ENCODE measurements around the gene RAP1GDS1.
A peak's percentile ranks its signal among the peaks of the same experiment; 100 is the strongest.
"Not testable (repeated sequence)": the region's sequence is repeated elsewhere in the genome, so short reads cannot be mapped to it uniquely, and the experiment has no call there.

Gene RAP1GDS1

DNA sequence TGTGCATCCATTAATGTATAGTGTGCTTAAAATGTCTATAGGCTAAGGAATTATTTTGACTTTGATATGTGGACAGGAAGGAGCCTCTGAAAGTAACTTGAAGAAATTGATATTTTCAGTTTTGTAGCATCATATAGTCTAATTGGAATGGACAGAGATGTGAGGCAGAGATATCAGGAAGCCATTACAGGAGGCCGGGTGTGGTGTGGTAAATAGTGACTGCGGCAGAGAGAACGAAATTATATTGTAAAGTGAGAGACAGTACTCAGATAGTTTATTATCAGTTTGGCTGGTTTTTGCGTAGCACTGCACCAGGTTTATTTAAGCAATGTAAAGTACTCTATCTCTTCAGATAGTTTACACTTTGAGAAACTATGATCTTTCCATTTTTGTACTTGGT lies 98.5 kb downstream of the RAP1GDS1 start:
- H3K27me3 Mint-ChIP-seq, result no peaks in the 10 kb centered on the region
- peak overlapping the region; percentile 13 for H3K27ac Mint-ChIP-seq

DNA sequence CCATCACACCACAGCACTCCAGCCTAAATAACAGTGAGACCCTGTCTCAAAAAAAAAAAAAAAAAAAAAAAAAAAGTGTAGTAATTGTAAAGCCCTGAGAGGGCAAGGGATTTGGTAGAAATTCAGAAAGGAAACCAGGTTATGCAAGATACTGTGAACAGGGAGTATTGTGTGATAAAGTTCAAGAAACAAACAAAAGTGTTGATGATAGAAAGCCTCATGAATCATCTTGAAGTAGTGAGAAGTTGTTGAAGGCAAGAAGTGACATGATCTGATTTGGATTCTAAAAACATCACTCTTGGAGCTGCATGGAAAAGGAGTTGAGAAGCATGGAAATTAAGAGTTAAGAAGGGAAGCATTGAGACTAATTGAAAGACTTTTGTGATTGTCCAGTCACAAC lies 102.2 kb downstream of the RAP1GDS1 start:
- Mint-ChIP-seq H3K4me3 (no peak overlapping the region), H3K27ac (peak overlapping the region; percentile 2), H3K9me3 (peaks cover 18% of the 10 kb centered on the region), H3K4me1 (ENCODE audit: low read depth) (peaks cover 6% of the 10 kb centered on the region), H3K36me3 (ENCODE audit: low read depth) (peaks cover 63% of the 10 kb centered on the region), H3K27me3 (no peaks in the 10 kb centered on the region)

More for the DNA sequence above, 98.5 kb downstream of the RAP1GDS1 start:
- H3K4me3 Mint-ChIP-seq, result no peak overlapping the region
- peaks cover 45% of the 10 kb centered on the region for H3K36me3 Mint-ChIP-seq (ENCODE audit: low read depth)
- peaks cover 6% of the 10 kb centered on the region for H3K4me1 Mint-ChIP-seq (ENCODE audit: low read depth)
- H3K9me3 Mint-ChIP-seq, result peaks cover 4% of the 10 kb centered on the region

- H3K27me3 Mint-ChIP-seq; H3K4me1 Mint-ChIP-seq (ENCODE audit: low read depth); H3K4me3 Mint-ChIP-seq; H3K27ac Mint-ChIP-seq: not testable (repeated sequence)
- H3K9me3 Mint-ChIP-seq, result peaks cover 18% of the 10 kb centered on the region
- H3K36me3 Mint-ChIP-seq (ENCODE audit: low read depth), result peaks cover 86% of the 10 kb centered on the region
Measured at GRCh38 chr4:98366275-98366674, 105.1 kb downstream of the RAP1GDS1 start.

DNA sequence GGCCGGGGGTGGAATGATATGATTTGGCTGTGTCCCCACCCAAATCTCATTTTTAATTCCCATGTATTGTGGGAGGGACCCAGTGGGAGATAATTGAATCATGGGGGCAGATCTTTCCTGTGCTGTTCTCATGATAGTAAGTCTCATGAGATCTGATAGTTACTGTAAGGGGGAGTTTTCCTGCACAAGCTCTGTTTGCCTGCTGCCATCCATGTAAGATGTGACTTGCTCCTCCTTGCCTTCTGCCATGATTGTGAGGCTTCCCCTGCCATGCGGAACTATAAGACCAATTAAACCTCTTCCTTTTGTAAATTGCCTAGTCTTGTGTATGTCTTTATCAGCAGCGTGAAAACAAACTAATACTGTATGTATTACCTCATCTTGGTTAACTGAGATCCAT lies 106.8 kb downstream of the RAP1GDS1 start:
- not testable (repeated sequence) for H3K4me1 Mint-ChIP-seq (ENCODE audit: low read depth); H3K27ac Mint-ChIP-seq; H3K27me3 Mint-ChIP-seq; H3K4me3 Mint-ChIP-seq
- H3K9me3 Mint-ChIP-seq, result peaks cover 18% of the 10 kb centered on the region
- peaks cover 82% of the 10 kb centered on the region for H3K36me3 Mint-ChIP-seq (ENCODE audit: low read depth)

DNA sequence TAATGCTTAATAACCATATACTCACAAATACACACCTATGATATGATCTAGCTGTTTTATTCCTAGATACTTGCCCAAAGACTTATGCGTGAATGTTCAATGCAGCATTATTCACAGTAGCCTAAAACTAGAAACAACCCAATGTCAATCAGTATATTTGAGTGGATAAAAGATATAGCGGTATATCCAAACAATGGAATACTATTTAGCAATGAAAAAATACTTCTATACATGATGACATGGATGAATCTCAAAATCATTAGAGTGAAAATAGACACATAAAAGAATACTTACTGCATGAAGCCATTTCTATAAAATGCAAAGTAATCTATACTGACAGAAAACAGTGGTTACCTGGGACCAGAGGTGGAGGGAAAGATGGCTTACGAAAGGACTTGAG lies 108.1 kb downstream of the RAP1GDS1 start:
- peaks cover 13% of the 10 kb centered on the region for H3K9me3 Mint-ChIP-seq
- peaks cover 83% of the 10 kb centered on the region for H3K36me3 Mint-ChIP-seq (ENCODE audit: low read depth)
- no peak overlapping the region for H3K4me3 Mint-ChIP-seq
- no peaks in the 10 kb centered on the region for H3K27me3 Mint-ChIP-seq
- no peaks in the 10 kb centered on the region for H3K4me1 Mint-ChIP-seq (ENCODE audit: low read depth)
- H3K27ac Mint-ChIP-seq, result no peak overlapping the region

DNA sequence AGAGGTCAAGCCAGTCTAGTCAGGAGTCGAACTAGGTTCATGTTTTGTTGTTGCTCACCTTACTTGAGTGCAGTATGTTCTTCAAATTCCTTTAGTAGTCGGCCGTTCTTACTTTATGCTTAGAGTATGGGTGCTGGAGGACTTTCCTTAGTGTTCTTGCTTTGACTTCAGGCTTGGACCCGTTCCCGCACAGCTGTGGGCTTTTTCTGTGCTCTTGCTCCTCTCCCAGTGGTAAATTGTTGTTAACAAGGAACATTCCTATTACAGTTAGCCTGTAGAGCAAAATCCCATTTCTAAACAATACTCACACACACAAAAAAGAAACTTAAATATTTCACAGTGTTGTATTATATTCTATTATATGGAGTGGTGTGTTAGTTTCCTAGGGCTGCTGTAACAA lies 113.5 kb downstream of the RAP1GDS1 start:
- H3K36me3 Mint-ChIP-seq (ENCODE audit: low read depth), result peaks cover 51% of the 10 kb centered on the region

DNA sequence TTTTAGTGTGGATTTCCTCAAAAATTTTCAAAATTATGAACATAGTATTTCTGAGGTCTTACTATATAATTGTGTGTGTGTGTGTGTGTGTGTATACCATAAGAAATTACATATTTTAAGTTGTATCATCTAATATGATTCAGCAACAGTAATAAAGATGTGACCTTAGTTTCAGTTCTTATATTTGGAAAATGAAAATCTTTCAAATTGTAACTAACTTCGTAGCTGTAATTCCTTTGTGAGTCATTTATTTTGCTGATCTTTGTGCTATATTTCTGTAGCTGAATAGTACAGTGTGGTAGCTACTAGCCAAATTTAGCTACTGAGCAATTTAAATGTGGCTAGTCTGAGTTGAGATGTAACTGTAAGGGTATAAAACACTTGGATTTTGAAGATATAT lies 116.4 kb downstream of the RAP1GDS1 start:
- H3K27ac Mint-ChIP-seq, result no peak overlapping the region

More for the DNA sequence above, 113.5 kb downstream of the RAP1GDS1 start:
- H3K9me3 Mint-ChIP-seq, result no peaks in the 10 kb centered on the region
- no peaks in the 10 kb centered on the region for H3K27me3 Mint-ChIP-seq
- no peak overlapping the region for H3K27ac Mint-ChIP-seq
- H3K4me1 Mint-ChIP-seq (ENCODE audit: low read depth), result peaks cover 14% of the 10 kb centered on the region
- H3K4me3 Mint-ChIP-seq, result no peak overlapping the region

GRCh38 chr4:98381306-98381705 lies 120.1 kb downstream of the RAP1GDS1 start:
- Mint-ChIP-seq H3K4me1 (ENCODE audit: low read depth) (peaks cover 14% of the 10 kb centered on the region), H3K27me3 (no peaks in the 10 kb centered on the region), H3K36me3 (ENCODE audit: low read depth) (peaks cover 15% of the 10 kb centered on the region), H3K27ac (no peak overlapping the region), H3K4me3 (no peak overlapping the region), H3K9me3 (no peaks in the 10 kb centered on the region)

More for the DNA sequence above, 116.4 kb downstream of the RAP1GDS1 start:
- Mint-ChIP-seq H3K9me3 (no peaks in the 10 kb centered on the region), H3K4me1 (ENCODE audit: low read depth) (peaks cover 14% of the 10 kb centered on the region), H3K4me3 (no peak overlapping the region), H3K27me3 (no peaks in the 10 kb centered on the region), H3K36me3 (ENCODE audit: low read depth) (peaks cover 39% of the 10 kb centered on the region)

- H3K27ac Mint-ChIP-seq, result no peak overlapping the region
- peaks cover 24% of the 10 kb centered on the region for H3K36me3 Mint-ChIP-seq (ENCODE audit: low read depth)
- H3K9me3 Mint-ChIP-seq, result no peaks in the 10 kb centered on the region
- no peak overlapping the region for H3K4me3 Mint-ChIP-seq
- H3K27me3 Mint-ChIP-seq, result no peaks in the 10 kb centered on the region
- no peaks in the 10 kb centered on the region for H3K4me1 Mint-ChIP-seq (ENCODE audit: low read depth)
Measured at GRCh38 chr4:98383431-98384106, 122.4 kb downstream of the RAP1GDS1 start.

GRCh38 chr4:98385831-98386230 lies 124.6 kb downstream of the RAP1GDS1 start:
- Mint-ChIP-seq H3K36me3 (ENCODE audit: low read depth) (peaks cover 23% of the 10 kb centered on the region), H3K9me3 (no peaks in the 10 kb centered on the region), H3K4me3 (no peak overlapping the region), H3K4me1 (ENCODE audit: low read depth) (no peaks in the 10 kb centered on the region), H3K27ac (no peak overlapping the region), H3K27me3 (no peaks in the 10 kb centered on the region)

GRCh38 chr4:98387345-98388026 lies 126.3 kb downstream of the RAP1GDS1 start:
- no peaks in the 10 kb centered on the region for H3K27me3 Mint-ChIP-seq
- no peaks in the 10 kb centered on the region for H3K9me3 Mint-ChIP-seq
- H3K4me3 Mint-ChIP-seq, result no peak overlapping the region
- no peaks in the 10 kb centered on the region for H3K4me1 Mint-ChIP-seq (ENCODE audit: low read depth)
- peaks cover 19% of the 10 kb centered on the region for H3K36me3 Mint-ChIP-seq (ENCODE audit: low read depth)
- no peak overlapping the region for H3K27ac Mint-ChIP-seq

GRCh38 chr4:98394134-98394533 lies 132.9 kb downstream of the RAP1GDS1 start:
- peaks cover 18% of the 10 kb centered on the region for H3K9me3 Mint-ChIP-seq
- H3K4me1 Mint-ChIP-seq (ENCODE audit: low read depth), result peaks cover 12% of the 10 kb centered on the region
- no peaks in the 10 kb centered on the region for H3K27me3 Mint-ChIP-seq
- H3K36me3 Mint-ChIP-seq (ENCODE audit: low read depth), result peaks cover 59% of the 10 kb centered on the region
- no peak overlapping the region for H3K4me3 Mint-ChIP-seq
- H3K27ac Mint-ChIP-seq, result no peak overlapping the region

DNA sequence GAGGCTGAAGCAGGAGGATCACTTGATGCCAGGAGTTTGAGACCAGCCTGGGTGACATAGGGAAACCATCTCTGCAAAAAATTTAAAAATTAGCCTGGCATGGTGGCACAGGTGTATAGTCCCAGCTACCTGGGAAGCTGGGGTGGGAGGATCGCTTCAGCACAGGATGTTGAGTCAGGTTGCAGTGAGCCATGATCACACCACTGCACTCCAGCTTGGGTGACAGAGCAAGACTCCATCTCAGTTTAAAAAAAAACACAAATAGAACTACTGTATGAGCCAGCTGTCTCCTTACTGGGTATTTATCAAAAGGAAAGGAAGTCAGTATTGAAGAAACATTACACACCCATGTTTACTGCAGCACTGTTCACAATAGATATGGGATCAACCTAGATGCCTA lies 138.7 kb downstream of the RAP1GDS1 start:
- no peaks in the 10 kb centered on the region for H3K27me3 Mint-ChIP-seq
- H3K36me3 Mint-ChIP-seq (ENCODE audit: low read depth), result peaks cover 36% of the 10 kb centered on the region
- H3K9me3 Mint-ChIP-seq, result peaks cover 36% of the 10 kb centered on the region
- no peak overlapping the region for H3K27ac Mint-ChIP-seq
- H3K4me3 Mint-ChIP-seq, result no peak overlapping the region
- peaks cover 5% of the 10 kb centered on the region for H3K4me1 Mint-ChIP-seq (ENCODE audit: low read depth)

DNA sequence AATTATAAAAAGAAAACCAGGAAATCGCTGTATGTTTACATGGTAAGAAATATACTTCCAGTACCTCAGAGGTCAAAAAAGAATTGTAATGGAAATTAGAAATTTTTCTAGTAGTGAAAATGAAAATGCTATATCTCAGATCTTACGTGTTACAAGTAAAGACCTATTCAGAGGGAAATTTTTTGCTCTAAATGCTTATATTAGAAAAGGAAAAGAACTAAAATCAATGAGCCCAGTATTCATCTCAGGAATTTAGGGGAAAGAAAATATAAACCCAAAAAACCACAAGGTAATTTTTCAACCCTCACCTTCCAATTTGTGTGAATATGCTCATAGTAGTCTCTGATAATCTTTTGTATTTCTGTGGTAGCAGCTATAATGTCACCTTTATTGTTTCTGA lies 145.6 kb downstream of the RAP1GDS1 start:
- H3K27ac Mint-ChIP-seq, result peak overlapping the region; percentile 15
- H3K36me3 Mint-ChIP-seq (ENCODE audit: low read depth), result peaks cover 52% of the 10 kb centered on the region
- H3K4me1 Mint-ChIP-seq (ENCODE audit: low read depth), result peaks cover 26% of the 10 kb centered on the region
- H3K9me3 Mint-ChIP-seq, result peaks cover 17% of the 10 kb centered on the region
- no peak overlapping the region for H3K4me3 Mint-ChIP-seq
- no peaks in the 10 kb centered on the region for H3K27me3 Mint-ChIP-seq

- H3K4me1 Mint-ChIP-seq (ENCODE audit: low read depth), result peaks cover 10% of the 10 kb centered on the region
- H3K9me3 Mint-ChIP-seq, result peaks cover 10% of the 10 kb centered on the region
- no peak overlapping the region for H3K4me3 Mint-ChIP-seq
- no peak overlapping the region for H3K27ac Mint-ChIP-seq
- H3K36me3 Mint-ChIP-seq (ENCODE audit: low read depth), result peaks cover 49% of the 10 kb centered on the region
- no peaks in the 10 kb centered on the region for H3K27me3 Mint-ChIP-seq
Measured at GRCh38 chr4:98411731-98412130, 150.5 kb downstream of the RAP1GDS1 start.

- H3K9me3 Mint-ChIP-seq, result peaks cover 6% of the 10 kb centered on the region
- no peak overlapping the region for H3K4me3 Mint-ChIP-seq
- H3K4me1 Mint-ChIP-seq (ENCODE audit: low read depth), result no peaks in the 10 kb centered on the region
- H3K27ac Mint-ChIP-seq, result no peak overlapping the region
- H3K27me3 Mint-ChIP-seq, result no peaks in the 10 kb centered on the region
- peaks cover 41% of the 10 kb centered on the region for H3K36me3 Mint-ChIP-seq (ENCODE audit: low read depth)
Measured at GRCh38 chr4:98416844-98417243, 155.7 kb downstream of the RAP1GDS1 start.

Data from stimulated activated naive CD8-positive, alpha-beta T cell treated with anti-CD3 and anti-CD28 coated beads, Interleukin-15, Interleukin-2, amounts not matched to agents 100 ng/mL and 50 ng/mL, for 24 hours (primary cell).